GM21515 (cell line): ENCODE data around the gene PLPP1.

ENCODE experiments used
- ATAC-seq: cut with Tn5 transposase; IDR thresholded peaks from one replicate; pipeline ENCODE4 v1.9.1; 2021; ENCODE audit not compliant: unreplicated experiment

The PLPP1 gene

GRCh38 chr5:55453211-55453610 lies 81.6 kb downstream of the PLPP1 start:
- no peak for ATAC-seq

- ATAC-seq, result no peak
Measured at GRCh38 chr5:55451976-55452375, 82.8 kb downstream of the PLPP1 start.

GRCh38 chr5:55450050-55450765 lies 84.6 kb downstream of the PLPP1 start:
- ATAC-seq, result no peak

- ATAC-seq, result no peak
Measured at GRCh38 chr5:55446640-55447351, 88.0 kb downstream of the PLPP1 start.

- no peak for ATAC-seq
Measured at GRCh38 chr5:55445791-55446190, 89.0 kb downstream of the PLPP1 start.

- ATAC-seq, result no peak
Measured at GRCh38 chr5:55441954-55442353, 92.8 kb downstream of the PLPP1 start.

GRCh38 chr5:55441107-55441771 lies 93.5 kb downstream of the PLPP1 start:
- no peak for ATAC-seq

- ATAC-seq, result no peak
Measured at GRCh38 chr5:55440188-55440646, 94.5 kb downstream of the PLPP1 start.

- no peak for ATAC-seq
Measured at GRCh38 chr5:55438998-55439397, 95.8 kb downstream of the PLPP1 start.

GRCh38 chr5:55437859-55438206 lies 96.9 kb downstream of the PLPP1 start:
- ATAC-seq, result no peak

GRCh38 chr5:55437452-55437851 lies 97.3 kb downstream of the PLPP1 start:
- ATAC-seq, result no peak

- ATAC-seq, result no peak
Measured at GRCh38 chr5:55432549-55432948, 102.2 kb downstream of the PLPP1 start.

GRCh38 chr5:55429613-55430253 lies 105.0 kb downstream of the PLPP1 start:
- no peak for ATAC-seq

- ATAC-seq, result no peak
Measured at GRCh38 chr5:55429221-55429612, 105.5 kb downstream of the PLPP1 start.

- no peak for ATAC-seq
Measured at GRCh38 chr5:55427157-55427556, 107.6 kb downstream of the PLPP1 start.

- no peak for ATAC-seq
Measured at GRCh38 chr5:55426455-55426854, 108.3 kb downstream of the PLPP1 start.

GRCh38 chr5:55421074-55421529 lies 113.7 kb downstream of the PLPP1 start:
- no peak for ATAC-seq

GRCh38 chr5:55418994-55419968 lies 115.5 kb downstream of the PLPP1 start:
- ATAC-seq, result no peak

- ATAC-seq, result no peak
Measured at GRCh38 chr5:55416306-55416705, 118.5 kb downstream of the PLPP1 start.

GRCh38 chr5:55415071-55415470 lies 119.7 kb downstream of the PLPP1 start:
- no peak for ATAC-seq
